Fibroblast of villous mesenchyme (primary cell): Measurements from ENCODE around the gene CCDC28A. TPM values are rescaled to one million over a fixed set of nuclear protein-coding genes. Genes with fewer than 3 reads are reported as not detected.

ENCODE experiments used
- DNase-seq: peaks from one replicate; pipeline ENCODE4 v3.0.0-alpha.2; 2010; ENCODE audit warnings: low read depth
- H3K4me3 ChIP-seq: 2 replicates; pipeline ENCODE4 v1.5.1; 2011; ENCODE audit warnings: low read depth, mild to moderate bottlenecking, low read length
- total RNA-seq: library from RNA; depleted of rRNA; stranded (reverse); fragments of >200 nt; gene quantifications from 2 replicates; pipeline ENCODE4 v1.2.3, GENCODE V29; 2012
- TF ChIP-seq, protein P1 (sequence below): IDR thresholded peaks from 2 replicates; pipeline ENCODE4 v1.5.1; 2012; ENCODE audit warnings: low read depth, mild to moderate bottlenecking, low read length; ENCODE audit not compliant: insufficient read depth

The CCDC28A gene
- total RNA-seq, 1 donor, result 13.4 TPM

DNA sequence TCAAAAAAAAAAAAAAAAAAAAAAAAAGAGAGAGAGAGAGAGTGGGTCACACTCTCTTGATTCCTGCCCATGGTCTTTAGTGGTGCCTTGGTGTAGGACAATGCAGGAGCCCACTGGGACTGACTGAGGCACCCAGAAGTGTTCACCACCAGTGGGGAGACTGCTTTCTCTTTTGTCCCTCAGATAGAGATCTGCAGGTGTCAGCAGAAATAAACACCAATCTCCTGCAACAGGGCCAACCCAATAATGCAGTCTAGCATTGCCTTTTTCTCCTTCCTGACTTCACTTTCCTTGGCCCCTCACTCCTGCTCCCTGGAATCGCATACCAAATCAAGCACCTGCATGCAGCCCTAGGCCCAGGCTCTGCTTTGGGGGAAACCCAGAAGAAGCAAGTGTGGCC lies 39.0 kb upstream of the CCDC28A start:
- DNase-seq, result no peak
- TF ChIP-seq, protein P1, sequence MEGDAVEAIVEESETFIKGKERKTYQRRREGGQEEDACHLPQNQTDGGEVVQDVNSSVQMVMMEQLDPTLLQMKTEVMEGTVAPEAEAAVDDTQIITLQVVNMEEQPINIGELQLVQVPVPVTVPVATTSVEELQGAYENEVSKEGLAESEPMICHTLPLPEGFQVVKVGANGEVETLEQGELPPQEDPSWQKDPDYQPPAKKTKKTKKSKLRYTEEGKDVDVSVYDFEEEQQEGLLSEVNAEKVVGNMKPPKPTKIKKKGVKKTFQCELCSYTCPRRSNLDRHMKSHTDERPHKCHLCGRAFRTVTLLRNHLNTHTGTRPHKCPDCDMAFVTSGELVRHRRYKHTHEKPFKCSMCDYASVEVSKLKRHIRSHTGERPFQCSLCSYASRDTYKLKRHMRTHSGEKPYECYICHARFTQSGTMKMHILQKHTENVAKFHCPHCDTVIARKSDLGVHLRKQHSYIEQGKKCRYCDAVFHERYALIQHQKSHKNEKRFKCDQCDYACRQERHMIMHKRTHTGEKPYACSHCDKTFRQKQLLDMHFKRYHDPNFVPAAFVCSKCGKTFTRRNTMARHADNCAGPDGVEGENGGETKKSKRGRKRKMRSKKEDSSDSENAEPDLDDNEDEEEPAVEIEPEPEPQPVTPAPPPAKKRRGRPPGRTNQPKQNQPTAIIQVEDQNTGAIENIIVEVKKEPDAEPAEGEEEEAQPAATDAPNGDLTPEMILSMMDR, result no peak
- no peak overlapping the region for H3K4me3 ChIP-seq

DNA sequence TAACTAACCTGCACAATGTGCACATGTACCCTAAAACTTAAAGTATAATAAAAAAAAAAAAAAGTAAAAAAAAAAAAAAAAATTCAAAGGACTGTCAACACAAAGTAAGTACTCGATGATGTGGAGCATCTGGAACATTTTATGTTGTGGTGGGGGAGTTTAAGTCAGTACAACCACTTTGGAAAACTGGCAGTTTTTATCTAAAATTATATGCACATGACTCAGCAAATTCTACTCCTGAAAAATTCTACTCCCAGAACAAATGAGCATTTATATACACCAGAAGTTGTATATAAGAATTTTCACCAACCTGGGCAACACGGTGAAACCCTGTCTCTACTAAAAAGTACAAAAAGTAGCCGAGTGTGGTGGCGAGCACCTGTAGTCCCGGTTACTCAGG lies 36.9 kb upstream of the CCDC28A start:
- H3K4me3 ChIP-seq, result no peak overlapping the region
- TF ChIP-seq, protein P1, result no peak
- peak; percentile 14 for DNase-seq

- TF ChIP-seq, protein P1, result peak; percentile 33
- H3K4me3 ChIP-seq, result no peak overlapping the region
- DNase-seq, result no peak
Measured at GRCh38 chr6:138752017-138752416, 21.6 kb upstream of the CCDC28A start.

DNA sequence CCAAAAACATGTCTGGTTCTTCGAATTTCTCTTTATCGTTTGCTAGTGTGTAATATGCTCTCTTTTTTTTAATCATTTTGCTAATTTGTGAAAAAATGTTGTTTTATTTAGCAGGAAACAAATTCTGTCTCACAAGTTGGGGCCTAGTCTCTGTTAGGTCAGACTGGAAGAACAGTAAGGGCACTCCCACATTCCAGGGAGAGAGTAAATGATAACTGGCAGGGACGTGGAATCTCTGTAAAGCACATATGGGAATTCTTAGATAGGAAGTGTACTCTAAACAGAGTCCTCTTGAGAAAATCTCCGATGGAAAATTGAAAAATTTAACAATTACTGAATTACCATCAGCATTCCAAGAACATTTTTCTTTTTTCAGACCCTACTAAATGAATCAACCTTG lies 16.4 kb upstream of the CCDC28A start:
- TF ChIP-seq, protein P1, result no peak
- DNase-seq, result peak; percentile 45
- H3K4me3 ChIP-seq, result no peak overlapping the region

GRCh38 chr6:138765896-138766655 lies 7.5 kb upstream of the CCDC28A start:
- no peak overlapping the region for H3K4me3 ChIP-seq
- DNase-seq, result peak; percentile 59
- TF ChIP-seq, protein P1, result peak; percentile 55

- DNase-seq, result peak; percentile 18
- TF ChIP-seq, protein P1, result no peak
- no peak overlapping the region for H3K4me3 ChIP-seq
Measured at GRCh38 chr6:138769102-138769676, 4.4 kb upstream of the CCDC28A start.
